B cell (primary cell): ENCODE measurements around the gene ZNF384. TPM values are rescaled to one million over a fixed set of nuclear protein-coding genes. Genes with fewer than 3 reads are reported as not detected.

Experiments used
- ATAC-seq: fragments of 200-7000 bp; cut with Tn5 transposase; one replicate; pipeline ENCODE4 v1.10.0; 2021; ENCODE audit warnings: low read depth, mild to moderate bottlenecking, moderate number of reproducible peaks, moderate library complexity
- CTCF ChIA-PET: fragments of 350-600 bp; sonication (Branson Sonifier 250); formaldehyde crosslinking; loops from one replicate; lab custom pipeline; 2021; ENCODE audit warnings: antibody characterized with exemption, inconsistent platforms; lab: Charles Lee
- POLR2A ChIA-PET: fragments of 350-600 bp; sonication (Branson Sonifier 250); formaldehyde crosslinking; loops from one replicate; lab custom pipeline; 2021; ENCODE audit warnings: antibody characterized with exemption; lab: Charles Lee
- DNase-seq: peaks from one replicate; pipeline ENCODE4 v3.0.0; 2013
- H2AFZ ChIP-seq: 2 replicates; pipeline ENCODE4 v1.6.1; 2012; ENCODE audit warnings: mild to moderate bottlenecking, low read depth, low read length; ENCODE audit not compliant: insufficient read depth, poor library complexity, severe bottlenecking
- H3K27ac ChIP-seq, 2 donors: 1 replicate in 1 of 2; 2 replicates in 1 of 2; pipeline ENCODE4 v1.5.1; 2012 to 2013; ENCODE audit warnings: low read length in 2 of 2, mild to moderate bottlenecking in 2 of 2, moderate library complexity in 1 of 2
- H3K27me3 ChIP-seq, 4 experiments: fragments of 200-600 bp in 1 of 4; sonication (generic) in 1 of 4; replicated peaks in 1 of 4; 1 replicate in 2 of 4; 2 replicates in 2 of 4; pipeline versions ENCODE4 v1.6.1 to v1.7.0; 2013 to 2016; ENCODE audit warnings: low read length in 3 of 4, mild to moderate bottlenecking in 2 of 4, mixed read lengths in 1 of 4, moderate library complexity in 1 of 4; ENCODE audit not compliant: insufficient read depth in 4 of 4, control insufficient read depth in 3 of 4; ENCODE audit errors: control extremely low read depth in 1 of 4
- H3K36me3 ChIP-seq, 2 experiments: replicated peaks in 1 of 2; 1 replicate in 1 of 2; 2 replicates in 1 of 2; pipeline versions ENCODE4 v1.6.1 to v1.7.1; 2013; ENCODE audit warnings: low read length in 1 of 2; ENCODE audit not compliant: insufficient read depth in 2 of 2, control insufficient read depth in 1 of 2; ENCODE audit errors: control extremely low read depth in 1 of 2, extremely low read depth in 1 of 2
- H3K4me1 ChIP-seq, 2 donors: fragments of 200-600 bp in 1 of 2; sonication (generic) in 1 of 2; 1 replicate in 1 of 2; 2 replicates in 1 of 2; pipeline versions ENCODE4 v1.5.1 to v1.6.1; 2013 to 2017; ENCODE audit warnings: low read length in 2 of 2; ENCODE audit not compliant: control insufficient read depth in 2 of 2, insufficient read depth in 2 of 2
- H3K4me2 ChIP-seq: replicated peaks from 2 replicates; pipeline ENCODE3; 2012; ENCODE audit warnings: mild to moderate bottlenecking, low read depth, low read length; ENCODE audit not compliant: poor library complexity, severe bottlenecking
- H3K4me3 ChIP-seq, 5 experiments: fragments of 200-600 bp in 1 of 5; sonication (generic) in 1 of 5; 1 replicate in 3 of 5; 2 replicates in 2 of 5; pipeline versions ENCODE4 v1.5.1 to v1.7.0; 2011 to 2016; ENCODE audit warnings: low read length in 4 of 5, mild to moderate bottlenecking in 4 of 5, low read depth in 2 of 5, control low read depth in 1 of 5, moderate library complexity in 1 of 5; ENCODE audit not compliant: insufficient read depth in 1 of 5; ENCODE audit errors: control extremely low read depth in 1 of 5, extremely low read depth in 1 of 5
- H3K79me2 ChIP-seq: fragments of 200-600 bp; sonication (generic); one replicate; pipeline ENCODE4 v1.6.0; 2016; ENCODE audit warnings: low read length; ENCODE audit not compliant: control insufficient read depth, insufficient read depth
- H3K9ac ChIP-seq: fragments of 200-600 bp; sonication (generic); 2 replicates; pipeline ENCODE4 v1.6.1; 2017; ENCODE audit warnings: mild to moderate bottlenecking, low read length, moderate library complexity
- H3K9me3 ChIP-seq, 3 donors: one replicate each; pipeline versions ENCODE4 v1.6.1 to v1.7.1; 2013; ENCODE audit warnings: low read length in 2 of 3; ENCODE audit not compliant: control insufficient read depth in 2 of 3, insufficient read depth in 1 of 3; ENCODE audit errors: control extremely low read depth in 1 of 3
- H4K20me1 ChIP-seq: 2 replicates; pipeline ENCODE4 v1.6.0; 2012; ENCODE audit warnings: mild to moderate bottlenecking, low read length; ENCODE audit not compliant: insufficient read depth, control insufficient read depth, poor library complexity, severe bottlenecking
- H3K27ac Mint-ChIP-seq: one replicate; pipeline ENCODE4 v1.8.0; 2021; ENCODE audit warnings: mixed read lengths
- H3K27me3 Mint-ChIP-seq: one replicate; pipeline ENCODE4 v1.8.0; 2021; ENCODE audit warnings: mixed read lengths
- H3K4me1 Mint-ChIP-seq: one replicate; pipeline ENCODE4 v1.8.0; 2021; ENCODE audit warnings: mixed read lengths
- H3K4me3 Mint-ChIP-seq: one replicate; pipeline ENCODE4 v1.8.0; 2021; ENCODE audit warnings: mixed read lengths
- H3K9me3 Mint-ChIP-seq: one replicate; pipeline ENCODE4 v1.8.0; 2022; ENCODE audit warnings: mixed read lengths; ENCODE audit not compliant: insufficient read depth
- EZH2 ChIP-seq: IDR thresholded peaks from 2 replicates; pipeline ENCODE4 v1.6.1; 2012; ENCODE audit warnings: borderline replicate concordance, low read depth, mild to moderate bottlenecking, moderate library complexity, low read length; ENCODE audit not compliant: insufficient read depth, poor library complexity, severe bottlenecking
- WGBS: methylation state at CpG from one replicate; pipeline ENCODE4 v1.1.5; 2013; ENCODE audit warnings: missing lambda C conversion rate; ENCODE audit not compliant: insufficient coverage; 5-methylcytosine and 5-hydroxymethylcytosine counted together
- intact Hi-C: fragments of 100-400 bp; cut with micrococcal nuclease; formaldehyde crosslinking; loops from one replicate; pipeline ENCODE4 v1.10.0; 2022
- polyA plus RNA-seq: library from polyadenylated mRNA; depleted of rRNA; stranded (reverse); fragments of >200 nt; gene quantifications from 2 replicates; pipeline ENCODE4 v1.2.3, GENCODE V29; 2012
- total RNA-seq, 2 donors: library from RNA; stranded (reverse); fragments of 120-200 nt in 1 of 2; gene quantifications; 1 replicate in 1 of 2; 2 replicates in 1 of 2; pipeline versions ENCODE4 v1.2.3 to v1.2.4, GENCODE V29; 2013 to 2022
- TF ChIP-seq, protein P1 (sequence below): fragments of 200-600 bp; IDR thresholded peaks from one replicate; pipeline ENCODE4 v1.8.0; 2022; ENCODE audit warnings: antibody characterized with exemption, mild to moderate bottlenecking

The ZNF384 gene
- total and polyA plus RNA-seq, 2 donors (not counting 1 experiment from before 2014, with no cell fraction given): 83.4 to 108 TPM

DNA sequence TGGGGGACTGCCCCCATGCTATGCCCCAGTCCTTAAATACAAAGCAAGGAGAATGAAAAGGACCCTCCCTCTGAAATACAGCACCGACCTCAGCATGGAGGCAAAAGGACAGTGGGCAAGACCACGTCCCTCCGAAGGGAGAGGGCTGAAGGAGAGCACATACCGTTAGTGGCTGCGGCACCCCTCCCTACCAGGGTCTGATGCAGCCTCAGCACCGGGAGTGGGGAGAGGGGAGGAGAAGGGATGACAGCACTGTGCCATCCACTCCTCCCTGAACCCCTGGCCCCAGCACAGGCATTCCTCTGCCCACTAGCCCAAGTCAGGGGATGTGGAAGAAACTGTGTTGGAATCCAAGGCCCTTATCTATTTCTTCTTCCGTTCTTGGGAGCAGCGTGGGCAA lies 38.3 kb downstream of the ZNF384 start:
- Histone ChIP-seq H3K9ac (no peak overlapping the region), H3K79me2 (peaks cover 31% of the 10 kb centered on the region), H3K27ac (no peak overlapping the region), H4K20me1 (peaks cover 3% of the 10 kb centered on the region), H3K4me3 (no peak overlapping the region), H3K27me3 (no peaks in the 10 kb centered on the region), H3K36me3 (peaks cover 3 to 54% of the 10 kb centered on the region in 2 experiments), H3K9me3 (no peaks in the 10 kb centered on the region), H3K4me1 (peaks cover 5 to 17% of the 10 kb centered on the region in 2 donors), H3K4me2 (no peak overlapping the region), H2AFZ (no peak overlapping the region)
- no CpG with 5 or more reads among the region's 8 CpGs for WGBS
- TF ChIP-seq, protein P1, sequence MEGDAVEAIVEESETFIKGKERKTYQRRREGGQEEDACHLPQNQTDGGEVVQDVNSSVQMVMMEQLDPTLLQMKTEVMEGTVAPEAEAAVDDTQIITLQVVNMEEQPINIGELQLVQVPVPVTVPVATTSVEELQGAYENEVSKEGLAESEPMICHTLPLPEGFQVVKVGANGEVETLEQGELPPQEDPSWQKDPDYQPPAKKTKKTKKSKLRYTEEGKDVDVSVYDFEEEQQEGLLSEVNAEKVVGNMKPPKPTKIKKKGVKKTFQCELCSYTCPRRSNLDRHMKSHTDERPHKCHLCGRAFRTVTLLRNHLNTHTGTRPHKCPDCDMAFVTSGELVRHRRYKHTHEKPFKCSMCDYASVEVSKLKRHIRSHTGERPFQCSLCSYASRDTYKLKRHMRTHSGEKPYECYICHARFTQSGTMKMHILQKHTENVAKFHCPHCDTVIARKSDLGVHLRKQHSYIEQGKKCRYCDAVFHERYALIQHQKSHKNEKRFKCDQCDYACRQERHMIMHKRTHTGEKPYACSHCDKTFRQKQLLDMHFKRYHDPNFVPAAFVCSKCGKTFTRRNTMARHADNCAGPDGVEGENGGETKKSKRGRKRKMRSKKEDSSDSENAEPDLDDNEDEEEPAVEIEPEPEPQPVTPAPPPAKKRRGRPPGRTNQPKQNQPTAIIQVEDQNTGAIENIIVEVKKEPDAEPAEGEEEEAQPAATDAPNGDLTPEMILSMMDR: no peak
- no peak for TF ChIP-seq EZH2
- Mint-ChIP-seq H3K4me1 (peaks cover 14% of the 10 kb centered on the region), H3K4me3 (no peak overlapping the region), H3K27me3 (no peaks in the 10 kb centered on the region), H3K9me3 (no peaks in the 10 kb centered on the region), H3K27ac (no peak overlapping the region)
- DNase-seq (no peak), ATAC-seq (no peak)
- CTCF ChIA-PET: interaction anchor here (0.6 kb wide), 1 partner anchor 23 kb away, joined by 3 read pairs; no protein-coding TSS in a partner anchor
- POLR2A ChIA-PET: no interaction called here
- intact Hi-C loops: no loop called here

DNA sequence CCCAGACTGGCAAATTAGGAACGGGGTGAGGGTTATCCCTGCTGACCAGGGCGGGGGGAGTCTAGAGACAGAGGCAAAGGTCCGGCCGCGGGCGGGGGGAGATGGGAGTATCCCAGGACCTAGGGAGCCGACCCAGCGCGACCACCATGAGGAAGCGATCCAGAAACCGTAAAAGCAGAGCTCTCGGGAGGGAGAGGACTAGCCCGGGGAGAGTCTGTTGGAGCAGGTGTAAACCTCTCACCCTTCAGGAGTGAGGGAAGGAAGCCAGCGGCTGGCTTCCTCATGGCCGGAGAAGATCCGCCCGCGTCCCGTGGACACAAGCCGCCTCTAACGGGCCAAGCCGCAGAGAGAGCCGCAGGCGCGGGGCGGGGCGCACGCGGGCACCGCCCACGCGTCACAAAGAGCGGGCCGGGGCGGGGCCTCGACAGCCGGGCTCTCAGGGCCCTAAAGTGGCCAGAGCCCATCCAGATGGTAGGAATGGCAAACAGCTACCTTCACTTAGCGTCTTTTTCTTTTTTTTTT lies 42.0 kb downstream of the ZNF384 start, which contains the start of gene ACRBP:
Gene ACRBP, minus strand, starts transcription at position 350 of the 522 bp plus-strand sequence. Its CDS starts 66 bp downstream, at position 284.
- H3K4me1 Mint-ChIP-seq: peaks cover 40% of the 10 kb centered on the region
- no peaks in the 10 kb centered on the region for H4K20me1 ChIP-seq
- H3K27me3 Mint-ChIP-seq: no peaks in the 10 kb centered on the region
- 4% methylated on average over 38 of the region's 38 CpGs for WGBS
- peak within 1 kb of the TSS; percentile 83 for H3K4me3 Mint-ChIP-seq
- no peaks in the 10 kb centered on the region for H3K27me3 ChIP-seq
- peak within 1 kb of the TSS; percentile 98 for H3K4me2 ChIP-seq
- peak within 1 kb of the TSS; percentile 87 for H2AFZ ChIP-seq
- ATAC-seq: peak; percentile 83
- H3K4me3 ChIP-seq: peak within 1 kb of the TSS; percentile 31 to 77 (median 60)
- peaks cover 0 to 14% (median 0%) of the 10 kb centered on the region in 3 donors for H3K9me3 ChIP-seq
- peaks cover 0 to 33% of the 10 kb centered on the region in 2 experiments for H3K36me3 ChIP-seq
- peak; percentile 73 for DNase-seq
- no peaks in the 10 kb centered on the region for H3K9me3 Mint-ChIP-seq
- TF ChIP-seq EZH2: no peak
- TF ChIP-seq, protein P1: no peak
- intact Hi-C loops: loop anchor here (1.0 kb wide), 1 partner anchor 9 kb away; no protein-coding TSS in a partner anchor
- ChIA-PET POLR2A (interaction anchor here (0.5 to 4.6 kb wide), 6 partner anchors 11 to 170 kb away, joined by 4 to 25 read pairs (median 7); partner anchors contain the start of gene LPAR5), CTCF (interaction anchor here (0.6 to 1.5 kb wide), 4 partner anchors 12 to 89 kb away, joined by 3 to 6 read pairs (median 3); partner anchors contain the start of gene LPAR5)
- H3K4me1 ChIP-seq: peaks cover 24 to 43% of the 10 kb centered on the region in 2 donors
- peaks cover 10% of the 10 kb centered on the region for H3K79me2 ChIP-seq
- H3K27ac ChIP-seq: peak within 1 kb of the TSS in 1 of 2 donors; percentile 60
- peak within 1 kb of the TSS; percentile 74 for H3K9ac ChIP-seq
- H3K27ac Mint-ChIP-seq: peak within 1 kb of the TSS; percentile 68
